ENCODE results near the gene AHDC1. TPM values are rescaled to one million over a fixed set of nuclear protein-coding genes. Genes with fewer than 3 reads are reported as not detected.
A peak's percentile ranks its signal among the peaks of the same experiment; 100 is the strongest.

AHDC1 gene
- total RNA-seq, 1 experiment from 2014 or later: 33.7 TPM

- no peak for ATAC-seq
- Histone ChIP-seq H3K27ac (ENCODE audit: low read depth, low read length) (no peak overlapping the region), H3K9ac (ENCODE audit: low read length) (peak overlapping the region; percentile 76; the same call in 1 of the 2 replicates), H3K4me1 (ENCODE audit: control insufficient read depth in 1 of 2, insufficient read depth in 2 of 2, low read length in 2 of 2) (peaks cover 37 to 61% of the 10 kb centered on the region in 2 experiments), H3K4me2 (ENCODE audit: low read length) (no peak overlapping the region), H3K79me2 (ENCODE audit: insufficient read depth, low read length) (no peaks in the 10 kb centered on the region), H2AFZ (ENCODE audit: low read depth, low read length, poor library complexity, severe bottlenecking) (no peak overlapping the region), H3K4me3 (replicated peaks in 1 of 2; ENCODE audit: low read depth in 1 of 2, low read length in 2 of 2) (no peak overlapping the region), H3K27me3 (ENCODE audit: insufficient read depth, low read length) (no peaks in the 10 kb centered on the region), H3K36me3 (ENCODE audit: control insufficient read depth in 1 of 2, insufficient read depth in 2 of 2, low read length in 2 of 2) (peaks cover 0 to under 1% of the 10 kb centered on the region in 2 experiments; a peak in 1 of 4 replicates), H4K20me1 (ENCODE audit: insufficient read depth) (no peaks in the 10 kb centered on the region), H3K9me2 (ENCODE audit: insufficient read depth) (no peaks in the 10 kb centered on the region), H3K9me3 (ENCODE audit: control insufficient read depth in 1 of 2, insufficient read depth in 1 of 2, low read depth in 1 of 2, low read length in 2 of 2) (no peaks in the 10 kb centered on the region)
- POLR2A ChIA-PET: interaction anchor here (0.7 kb wide), 1 partner anchor 12 kb away, joined by 3 read pairs; no protein-coding TSS in a partner anchor
- DNase-seq (ENCODE audit: low read depth, low spot score): no peak
- TF ChIP-seq ELF1 (IDR thresholded peaks at IDR 0.05; ENCODE audit: borderline replicate concordance, low read depth) (no peak), POLR2A (IDR thresholded peaks at IDR 0.05; ENCODE audit: borderline replicate concordance, extremely low read depth, insufficient read depth, insufficient read length) (no peak), RAD21 (IDR thresholded peaks at IDR 0.05; ENCODE audit: low read depth) (no peak), ATF3 (IDR thresholded peaks at IDR 0.05) (no peak)
- CTCF ChIA-PET: interaction anchor here (0.9 to 1.3 kb wide), 3 partner anchors 10 to 114 kb away, joined by 3 to 4 read pairs (median 3); no protein-coding TSS in a partner anchor
- no TSS peak for BruUV-seq (replicated peaks)
- RAD21 ChIA-PET (ENCODE audit: low non-redundant PET in 1 of 2, low total read pairs in 2 of 2, uncharacterized antibody in 2 of 2, unreplicated experiment in 2 of 2): no interaction called here
- intact Hi-C loops (cut with micrococcal nuclease): no loop called here
Observed at GRCh38 chr1:27530192-27530591, 73.8 kb downstream of the AHDC1 start.

GRCh38 chr1:27529704-27530018 lies 74.3 kb downstream of the AHDC1 start:
- H3K27me3 ChIP-seq (ENCODE audit: insufficient read depth, low read length): no peaks in the 10 kb centered on the region
- no peaks in the 10 kb centered on the region for H3K9me3 ChIP-seq (ENCODE audit: control insufficient read depth in 1 of 2, insufficient read depth in 1 of 2, low read depth in 1 of 2, low read length in 2 of 2)
- ChIA-PET CTCF (no interaction called here), RAD21 (ENCODE audit: low non-redundant PET in 1 of 2, low total read pairs in 2 of 2, uncharacterized antibody in 2 of 2, unreplicated experiment in 2 of 2) (no interaction called here), POLR2A (no interaction called here)
- H3K4me3 ChIP-seq (replicated peaks in 1 of 2; ENCODE audit: low read depth in 1 of 2, low read length in 2 of 2): no peak overlapping the region
- H3K27ac ChIP-seq (ENCODE audit: low read depth, low read length): peak overlapping the region; percentile 89
- H3K79me2 ChIP-seq (ENCODE audit: insufficient read depth, low read length): no peaks in the 10 kb centered on the region
- H3K9me2 ChIP-seq (ENCODE audit: insufficient read depth): no peaks in the 10 kb centered on the region
- intact Hi-C loops (cut with micrococcal nuclease): no loop called here
- peaks cover 40 to 66% of the 10 kb centered on the region in 2 experiments for H3K4me1 ChIP-seq (ENCODE audit: control insufficient read depth in 1 of 2, insufficient read depth in 2 of 2, low read length in 2 of 2)
- H4K20me1 ChIP-seq (ENCODE audit: insufficient read depth): no peaks in the 10 kb centered on the region
- TF ChIP-seq YY1 (IDR thresholded peaks at IDR 0.05; ENCODE audit: extremely low read depth, insufficient replicate concordance, low read depth, low read length) (no peak), ELF1 (IDR thresholded peaks at IDR 0.05; ENCODE audit: borderline replicate concordance, low read depth) (no peak), ZFX (IDR thresholded peaks at IDR 0.05) (no peak), SP1 (IDR thresholded peaks at IDR 0.05; ENCODE audit: low read depth) (no peak), POLR2A (IDR thresholded peaks at IDR 0.05; ENCODE audit: borderline replicate concordance, extremely low read depth, insufficient read depth, insufficient read length) (no peak), EZH2phosphoT487 (IDR thresholded peaks at IDR 0.05; ENCODE audit: borderline replicate concordance) (no peak), SIN3A (IDR thresholded peaks at IDR 0.05; ENCODE audit: low read depth) (no peak), FOSL1 (IDR thresholded peaks at IDR 0.05; ENCODE audit: low read depth) (no peak), RAD21 (IDR thresholded peaks at IDR 0.05; ENCODE audit: low read depth) (no peak), TCF7L2 (IDR thresholded peaks at IDR 0.05; ENCODE audit: borderline replicate concordance, extremely low read depth, insufficient read depth, insufficient read length) (no peak), POLR2AphosphoS5 (IDR thresholded peaks at IDR 0.05; ENCODE audit: low read depth, low read length) (no peak), ZNF274 (IDR thresholded peaks at IDR 0.05; ENCODE audit: low read depth, low read length) (no peak)
- TF ChIP-seq, protein P1, sequence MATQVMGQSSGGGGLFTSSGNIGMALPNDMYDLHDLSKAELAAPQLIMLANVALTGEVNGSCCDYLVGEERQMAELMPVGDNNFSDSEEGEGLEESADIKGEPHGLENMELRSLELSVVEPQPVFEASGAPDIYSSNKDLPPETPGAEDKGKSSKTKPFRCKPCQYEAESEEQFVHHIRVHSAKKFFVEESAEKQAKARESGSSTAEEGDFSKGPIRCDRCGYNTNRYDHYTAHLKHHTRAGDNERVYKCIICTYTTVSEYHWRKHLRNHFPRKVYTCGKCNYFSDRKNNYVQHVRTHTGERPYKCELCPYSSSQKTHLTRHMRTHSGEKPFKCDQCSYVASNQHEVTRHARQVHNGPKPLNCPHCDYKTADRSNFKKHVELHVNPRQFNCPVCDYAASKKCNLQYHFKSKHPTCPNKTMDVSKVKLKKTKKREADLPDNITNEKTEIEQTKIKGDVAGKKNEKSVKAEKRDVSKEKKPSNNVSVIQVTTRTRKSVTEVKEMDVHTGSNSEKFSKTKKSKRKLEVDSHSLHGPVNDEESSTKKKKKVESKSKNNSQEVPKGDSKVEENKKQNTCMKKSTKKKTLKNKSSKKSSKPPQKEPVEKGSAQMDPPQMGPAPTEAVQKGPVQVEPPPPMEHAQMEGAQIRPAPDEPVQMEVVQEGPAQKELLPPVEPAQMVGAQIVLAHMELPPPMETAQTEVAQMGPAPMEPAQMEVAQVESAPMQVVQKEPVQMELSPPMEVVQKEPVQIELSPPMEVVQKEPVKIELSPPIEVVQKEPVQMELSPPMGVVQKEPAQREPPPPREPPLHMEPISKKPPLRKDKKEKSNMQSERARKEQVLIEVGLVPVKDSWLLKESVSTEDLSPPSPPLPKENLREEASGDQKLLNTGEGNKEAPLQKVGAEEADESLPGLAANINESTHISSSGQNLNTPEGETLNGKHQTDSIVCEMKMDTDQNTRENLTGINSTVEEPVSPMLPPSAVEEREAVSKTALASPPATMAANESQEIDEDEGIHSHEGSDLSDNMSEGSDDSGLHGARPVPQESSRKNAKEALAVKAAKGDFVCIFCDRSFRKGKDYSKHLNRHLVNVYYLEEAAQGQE (IDR thresholded peaks at IDR 0.05; ENCODE audit: low read depth): no peak
- H3K9ac ChIP-seq (ENCODE audit: low read length): peak overlapping the region; percentile 76
- no TSS peak for BruUV-seq (replicated peaks)
- H3K36me3 ChIP-seq (ENCODE audit: control insufficient read depth in 1 of 2, insufficient read depth in 2 of 2, low read length in 2 of 2): no peaks in the 10 kb centered on the region
- DNase-seq (ENCODE audit: low read depth, low spot score) (no peak), ATAC-seq (no peak)
- H2AFZ ChIP-seq (ENCODE audit: low read depth, low read length, poor library complexity, severe bottlenecking): no peak overlapping the region
- H3K4me2 ChIP-seq (ENCODE audit: low read length): peak overlapping the region; percentile 84; the same call in 1 of the 2 replicates

All from HCT116 (cell line).